ENCODE data around the gene PPP1R3F.

Gene PPP1R3F

GRCh38 chrX:49269767-49270248 is at the start of gene PPP1R3F:
PPP1R3F (plus strand) TSS chrX:49269793; CDS start chrX:49269870, 77 bp downstream.
- peak in 2 of 56 donors; percentile 30 to 49 for DNase-seq

GRCh38 chrX:49220100-49220499 is 49.5 kb upstream of the PPP1R3F start:
- no peak for DNase-seq

- DNase-seq, result no peak
Observed at GRCh38 chrX:49221868-49222267, 47.7 kb upstream of the PPP1R3F start.

GRCh38 chrX:49225858-49226257 is 43.7 kb upstream of the PPP1R3F start:
- DNase-seq, result no peak

- DNase-seq, result no peak
Observed at GRCh38 chrX:49226946-49227345, 42.6 kb upstream of the PPP1R3F start.

- DNase-seq, result no peak
Observed at GRCh38 chrX:49227726-49228125, 41.9 kb upstream of the PPP1R3F start.

GRCh38 chrX:49228185-49228584 is 41.4 kb upstream of the PPP1R3F start:
- no peak for DNase-seq

GRCh38 chrX:49230500-49231232 is 38.9 kb upstream of the PPP1R3F start:
- peak in 19 of 56 donors; percentile 0 to 58 (median 17) for DNase-seq

GRCh38 chrX:49231333-49232000 is 38.1 kb upstream of the PPP1R3F start:
- DNase-seq, result no peak

- no peak for DNase-seq
Observed at GRCh38 chrX:49232525-49232924, 37.1 kb upstream of the PPP1R3F start.

- DNase-seq, result no peak
Observed at GRCh38 chrX:49233176-49233575, 36.4 kb upstream of the PPP1R3F start, which contains the start of gene CACNA1F. CACNA1F (minus strand) TSS chrX:49233340; CDS start chrX:49233309, 31 bp downstream.

GRCh38 chrX:49233887-49234555 is 35.6 kb upstream of the PPP1R3F start:
- no peak for DNase-seq

- peak in 2 of 56 donors; percentile 1 to 5 for DNase-seq
Observed at GRCh38 chrX:49237060-49237459, 32.5 kb upstream of the PPP1R3F start.

- no peak for DNase-seq
Observed at GRCh38 chrX:49238735-49239134, 30.9 kb upstream of the PPP1R3F start.

GRCh38 chrX:49242545-49243066 is 27.0 kb upstream of the PPP1R3F start:
- no peak for DNase-seq

- DNase-seq, result no peak
Observed at GRCh38 chrX:49243166-49243565, 26.4 kb upstream of the PPP1R3F start.

GRCh38 chrX:49244207-49244606 is 25.4 kb upstream of the PPP1R3F start:
- no peak for DNase-seq

GRCh38 chrX:49246541-49246940 is 23.1 kb upstream of the PPP1R3F start:
- DNase-seq, result no peak

GRCh38 chrX:49247346-49247745 is 22.2 kb upstream of the PPP1R3F start:
- no peak for DNase-seq

GRCh38 chrX:49247916-49248811 is 21.4 kb upstream of the PPP1R3F start:
- DNase-seq, result no peak

- DNase-seq, result no peak
Observed at GRCh38 chrX:49249071-49249470, 20.5 kb upstream of the PPP1R3F start.
